ENCODE data around the gene RBM5.

Gene RBM5

GRCh38 chr3:50088725-50089608 lies at the start of gene RBM5:
Gene RBM5 (plus strand): TSS chr3:50088919. CDS start chr3:50090435, 1,516 bp downstream.
- peak; percentile 96 for DNase-seq (ENCODE audit: low read depth)
- no peak for TF ChIP-seq CTCF (IDR thresholded peaks at IDR 0.05; ENCODE audit: insufficient read depth, low read depth, low read length, missing control alignments)
- peak within 1 kb of the TSS; percentile 84 for H3K4me3 ChIP-seq (ENCODE audit: low read depth, low read length)

DNA sequence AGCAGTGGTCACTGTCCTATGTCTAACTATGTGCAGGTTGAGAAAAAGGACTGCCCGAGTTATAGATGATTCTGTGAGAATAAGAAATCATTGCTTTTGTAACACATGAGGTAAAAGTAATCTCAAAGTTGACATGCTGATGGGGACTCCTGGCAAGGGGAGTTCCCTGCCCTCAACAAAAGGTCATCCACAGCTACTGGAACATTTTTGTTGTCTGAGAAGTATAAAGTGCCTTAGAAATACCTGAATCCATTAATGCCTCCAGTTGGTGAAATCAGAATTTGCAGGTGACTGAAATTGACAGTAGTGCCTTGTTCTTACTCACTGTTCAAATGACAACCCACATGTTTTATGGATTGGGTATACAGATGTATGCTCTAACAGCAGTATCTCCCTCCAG lies 43.7 kb upstream of the RBM5 start:
- H3K4me3 ChIP-seq (ENCODE audit: low read depth, low read length) = no peak overlapping the region
- DNase-seq (ENCODE audit: low read depth) = no peak
- no peak for TF ChIP-seq CTCF (IDR thresholded peaks at IDR 0.05; ENCODE audit: insufficient read depth, low read depth, low read length, missing control alignments)

- TF ChIP-seq CTCF (IDR thresholded peaks at IDR 0.05; ENCODE audit: insufficient read depth, low read depth, low read length, missing control alignments) = no peak
- no peak overlapping the region for H3K4me3 ChIP-seq (ENCODE audit: low read depth, low read length)
- no peak for DNase-seq (ENCODE audit: low read depth)
Measured at GRCh38 chr3:50047426-50047825, 41.3 kb upstream of the RBM5 start.

DNA sequence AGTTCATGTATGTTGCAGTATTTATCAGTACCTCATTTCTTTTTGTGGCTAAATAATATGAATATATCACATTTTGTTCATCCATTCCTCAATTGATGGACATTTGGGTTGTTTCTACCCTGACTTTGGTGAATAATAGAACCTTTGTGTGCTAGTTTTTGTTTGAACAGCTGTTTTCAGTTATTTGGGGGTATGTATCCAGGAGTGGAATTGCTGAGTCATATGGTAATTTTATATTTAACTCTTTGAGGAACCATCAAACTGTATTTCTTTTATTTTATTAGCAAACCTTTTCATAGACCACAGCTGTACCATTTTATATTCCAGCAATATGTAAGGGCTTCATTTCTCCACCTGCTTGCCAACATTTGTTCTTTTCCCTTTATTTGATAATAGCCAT lies 38.4 kb upstream of the RBM5 start:
- no peak for DNase-seq (ENCODE audit: low read depth)

GRCh38 chr3:50057756-50058155 lies 31.0 kb upstream of the RBM5 start:
- no peak for DNase-seq (ENCODE audit: low read depth)
- no peak overlapping the region for H3K4me3 ChIP-seq (ENCODE audit: low read depth, low read length)
- TF ChIP-seq CTCF (IDR thresholded peaks at IDR 0.05; ENCODE audit: insufficient read depth, low read depth, low read length, missing control alignments) = no peak

More for the DNA sequence above, 38.4 kb upstream of the RBM5 start:
- no peak for TF ChIP-seq CTCF (IDR thresholded peaks at IDR 0.05; ENCODE audit: insufficient read depth, low read depth, low read length, missing control alignments)
- H3K4me3 ChIP-seq (ENCODE audit: low read depth, low read length) = no peak overlapping the region

DNA sequence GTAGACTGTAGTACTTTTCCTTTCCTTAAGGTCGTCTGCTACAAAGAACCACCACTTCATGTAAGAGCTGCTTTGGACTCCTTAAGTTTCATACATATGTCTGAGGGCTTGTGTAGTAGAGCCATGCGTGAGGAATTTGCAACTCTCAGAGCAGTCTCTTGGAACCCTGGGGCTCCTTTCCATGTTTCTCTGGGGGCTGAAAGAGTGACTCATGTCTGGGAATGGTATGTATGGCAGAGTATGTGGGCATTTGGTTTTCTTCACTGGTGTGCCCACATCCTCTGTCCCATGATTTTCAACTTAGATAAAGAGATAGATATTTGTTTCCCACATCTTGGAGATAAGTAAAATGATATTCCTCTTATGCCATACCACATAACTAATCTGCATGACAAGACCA lies 20.6 kb upstream of the RBM5 start:
- TF ChIP-seq CTCF (IDR thresholded peaks at IDR 0.05; ENCODE audit: insufficient read depth, low read depth, low read length, missing control alignments) = no peak
- DNase-seq (ENCODE audit: low read depth) = no peak
- H3K4me3 ChIP-seq (ENCODE audit: low read depth, low read length) = no peak overlapping the region

GRCh38 chr3:50078091-50078490 lies 10.6 kb upstream of the RBM5 start:
- DNase-seq (ENCODE audit: low read depth) = no peak
- no peak overlapping the region for H3K4me3 ChIP-seq (ENCODE audit: low read depth, low read length)
- TF ChIP-seq CTCF (IDR thresholded peaks at IDR 0.05; ENCODE audit: insufficient read depth, low read depth, low read length, missing control alignments) = no peak
